Sigmoid colon (tissue), 7 donors: ENCODE data around the gene APOBEC3F. TPM values are rescaled to one million over a fixed set of nuclear protein-coding genes. Genes with fewer than 3 reads are reported as not detected.

Experiments
- DNase-seq: peaks from one replicate; pipeline ENCODE4 v3.0.0-alpha.2; 2019
- H3K27ac ChIP-seq, 4 donors: fragments of 200-600 bp; sonication (generic); one replicate each; pipeline ENCODE4 v1.5.1; 2016 to 2019; ENCODE audit warnings: mild to moderate bottlenecking in 1 of 4
- H3K27me3 ChIP-seq, 3 donors: fragments of 200-600 bp; sonication (generic); one replicate each; pipeline ENCODE4 v1.5.1; 2019; ENCODE audit warnings: mild to moderate bottlenecking in 1 of 3
- H3K36me3 ChIP-seq, 4 donors: fragments of 200-600 bp; sonication (generic); one replicate each; pipeline ENCODE4 v1.5.1; 2016 to 2019
- H3K4me1 ChIP-seq, 4 donors: fragments of 200-600 bp; sonication (generic); one replicate each; pipeline ENCODE4 v1.5.1; 2017 to 2019
- H3K4me3 ChIP-seq, 4 donors: fragments of 200-600 bp; sonication (generic); one replicate each; pipeline ENCODE4 v1.5.1; 2017 to 2019; ENCODE audit warnings: mild to moderate bottlenecking in 2 of 4, moderate library complexity in 1 of 4
- H3K9me3 ChIP-seq, 4 donors: fragments of 200-600 bp in 3 of 4; sonication (generic) in 3 of 4; one replicate each; pipeline versions ENCODE4 v1.5.1 to v1.6.1; 2013 to 2019
- CTCF ChIP-seq, 4 experiments: fragments of 450-650 bp in 3 of 4; fragments of 200-600 bp in 1 of 4; IDR thresholded peaks; one replicate each; pipeline ENCODE4 v1.5.1; 2016 to 2019; ENCODE audit warnings: antibody characterized with exemption in 4 of 4, mild to moderate bottlenecking in 3 of 4, moderate library complexity in 2 of 4
- EP300 ChIP-seq, 4 donors: sonication (generic); formaldehyde crosslinking; IDR thresholded peaks; one replicate each; pipeline ENCODE4 v1.6.1; 2017; ENCODE audit warnings: antibody characterized with exemption in 4 of 4
- POLR2A ChIP-seq, 2 donors: fragments of 450-650 bp; IDR thresholded peaks; one replicate each; pipeline ENCODE4 v1.6.1; 2016; ENCODE audit warnings: antibody characterized with exemption in 2 of 2, mild to moderate bottlenecking in 2 of 2, moderate library complexity in 2 of 2
- POLR2AphosphoS5 ChIP-seq, 4 donors: sonication (generic); formaldehyde crosslinking; IDR thresholded peaks; one replicate each; pipeline ENCODE4 v1.6.1; 2017; ENCODE audit warnings: antibody characterized with exemption in 4 of 4
- WGBS, 2 donors: extraction: QIAGEN DNeasy Blood & Tissue Kit; methylation state at CpG; one replicate each; pipeline ENCODE4 v1.1.7; 2013; 5-methylcytosine and 5-hydroxymethylcytosine counted together
- intact Hi-C: fragments of 100-400 bp; cut with DNase I; formaldehyde crosslinking; loops from one replicate; pipeline ENCODE4 v1.15.1; 2023
- polyA plus RNA-seq, 3 donors: library from polyadenylated mRNA; stranded (reverse); fragments of 200-250 nt; gene quantifications; one replicate each; pipeline ENCODE4 v1.2.3, GENCODE V29; 2013
- total RNA-seq, 4 donors: library from RNA; depleted of rRNA; stranded (reverse); fragments of >200 nt; gene quantifications; one replicate each; pipeline ENCODE4 v1.1.0, GENCODE V29; 2016
- donor health status: healthy with polysubstance abuse.
- donor health status: Bipolar disorder and iron deficiency.
- donor health status: healthy.

APOBEC3F gene
- total and polyA plus RNA-seq, 7 donors: 1.2 to 10.2 (median 4.6) TPM

DNA sequence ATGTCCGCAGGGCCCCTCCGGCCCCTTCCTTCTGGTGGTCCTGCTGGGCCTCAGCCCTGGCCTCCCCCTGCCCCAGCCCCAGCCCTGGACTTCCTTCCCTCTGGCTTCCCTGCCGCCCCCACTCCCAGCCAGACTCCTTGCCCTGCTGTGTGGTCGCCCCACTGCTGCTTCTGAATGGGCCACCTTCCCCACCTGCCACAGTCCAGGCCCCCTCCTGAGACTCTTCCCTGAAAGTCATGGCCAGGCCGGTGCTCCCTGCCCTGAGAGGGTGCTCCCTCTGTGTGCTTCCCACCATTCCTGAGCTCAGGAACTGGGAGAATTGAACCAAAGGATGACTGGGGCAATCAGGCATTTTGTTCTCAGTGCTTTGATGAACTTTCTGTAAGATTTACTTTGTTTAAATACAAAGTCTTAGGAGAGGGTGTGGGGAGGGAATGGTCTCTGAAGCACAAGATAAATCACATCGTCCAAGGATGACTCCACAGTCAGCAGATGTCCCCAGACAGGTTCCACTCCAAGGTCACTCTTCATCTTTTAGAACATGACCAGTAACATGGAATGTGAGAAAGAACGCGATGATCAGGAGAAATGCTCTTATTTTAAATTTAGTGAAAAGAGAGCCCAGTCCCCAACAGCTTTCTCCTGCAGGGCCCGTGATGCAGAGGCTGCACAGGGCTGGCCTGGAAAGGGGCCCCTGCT, 19.0 kb upstream of the APOBEC3F start:
- 31 to 34% methylated on average over 9 of the region's 9 CpGs for WGBS, 2 donors
- Histone ChIP-seq H3K4me3 (peak overlapping the region; percentile 24 to 43 (median 38)), H3K4me1 (peaks cover 0 to 20% (median 16%) of the 10 kb centered on the region in 4 donors), H3K27ac (peak overlapping the region; percentile 65 to 82 (median 79)), H3K36me3 (peaks cover 0 to 4% (median 0%) of the 10 kb centered on the region in 4 donors), H3K27me3 (no peaks in the 10 kb centered on the region), H3K9me3 (no peaks in the 10 kb centered on the region)
- TF ChIP-seq POLR2AphosphoS5 (IDR thresholded peaks at IDR 0.05) (no peak), CTCF (IDR thresholded peaks at IDR 0.05) (no peak), EP300 (IDR thresholded peaks at IDR 0.05) (no peak), POLR2A (IDR thresholded peaks at IDR 0.05) (no peak)
- no peak for DNase-seq
- intact Hi-C loops: no loop called here

- peaks cover 0 to 20% (median 16%) of the 10 kb centered on the region in 4 donors for H3K4me1 ChIP-seq
- no peaks in the 10 kb centered on the region for H3K9me3 ChIP-seq
- peaks cover 0 to 4% (median 0%) of the 10 kb centered on the region in 4 donors for H3K36me3 ChIP-seq
- H3K27ac ChIP-seq: no peak overlapping the region
- WGBS, 2 donors: 83 to 84% methylated on average over 15 of the region's 15 CpGs
- intact Hi-C loops: no loop called here
- TF ChIP-seq CTCF (IDR thresholded peaks at IDR 0.05): no peak
- no peak for TF ChIP-seq EP300 (IDR thresholded peaks at IDR 0.05)
- no peak for TF ChIP-seq POLR2A (IDR thresholded peaks at IDR 0.05)
- no peak for TF ChIP-seq POLR2AphosphoS5 (IDR thresholded peaks at IDR 0.05)
- no peak for DNase-seq
- H3K4me3 ChIP-seq: no peak overlapping the region
- H3K27me3 ChIP-seq: no peaks in the 10 kb centered on the region
Observed at GRCh38 chr22:39024519-39025308, 15.9 kb upstream of the APOBEC3F start.

GRCh38 chr22:39026509-39027150, 14.0 kb upstream of the APOBEC3F start:
- DNase-seq: no peak
- TF ChIP-seq POLR2AphosphoS5 (IDR thresholded peaks at IDR 0.05) (no peak), POLR2A (IDR thresholded peaks at IDR 0.05) (no peak), EP300 (IDR thresholded peaks at IDR 0.05) (no peak), CTCF (IDR thresholded peaks at IDR 0.05) (no peak)
- Histone ChIP-seq H3K27ac (no peak overlapping the region), H3K36me3 (peaks cover 0 to 4% (median 0%) of the 10 kb centered on the region in 4 donors), H3K4me3 (no peak overlapping the region), H3K27me3 (no peaks in the 10 kb centered on the region), H3K4me1 (peaks cover 0 to 9% (median 9%) of the 10 kb centered on the region in 4 donors), H3K9me3 (no peaks in the 10 kb centered on the region)
- WGBS, 2 donors: 86 to 93% methylated on average over 12 of the region's 12 CpGs
- intact Hi-C loops: no loop called here

DNA sequence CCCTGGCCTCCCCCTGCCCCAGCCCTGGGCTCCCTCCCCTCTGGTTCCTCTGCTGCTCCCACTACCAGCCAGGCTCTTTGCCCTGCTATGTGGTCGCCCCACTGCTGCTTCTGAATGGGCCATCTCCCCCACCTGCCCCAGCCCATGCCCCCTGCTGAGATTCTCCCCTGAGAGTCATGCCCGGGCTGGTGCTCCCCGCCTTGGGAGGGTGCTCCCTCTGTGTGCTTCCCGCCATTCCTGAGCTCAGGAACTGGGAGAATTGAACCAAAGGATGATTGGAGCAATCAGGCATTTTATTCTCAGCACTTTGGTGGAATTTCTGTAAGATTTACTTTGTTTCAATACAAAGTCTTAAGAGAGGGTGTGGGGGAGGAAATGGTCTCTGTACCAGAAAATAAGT, 12.9 kb upstream of the APOBEC3F start:
- DNase-seq: no peak
- H3K4me3 ChIP-seq: no peak overlapping the region
- WGBS, 2 donors: 90 to 92% methylated on average over 4 of the region's 4 CpGs
- intact Hi-C loops: no loop called here
- no peak overlapping the region for H3K27ac ChIP-seq
- H3K36me3 ChIP-seq: peaks cover 0 to 4% (median 0%) of the 10 kb centered on the region in 4 donors
- no peaks in the 10 kb centered on the region for H3K9me3 ChIP-seq
- H3K4me1 ChIP-seq: no peaks in the 10 kb centered on the region
- H3K27me3 ChIP-seq: no peaks in the 10 kb centered on the region
- no peak for TF ChIP-seq EP300 (IDR thresholded peaks at IDR 0.05)
- no peak for TF ChIP-seq CTCF (IDR thresholded peaks at IDR 0.05)
- no peak for TF ChIP-seq POLR2AphosphoS5 (IDR thresholded peaks at IDR 0.05)
- no peak for TF ChIP-seq POLR2A (IDR thresholded peaks at IDR 0.05)
